SU-DHL-6 (cell line): Measurements from ENCODE around the gene MAML2.

Experiments
- H2AFZ ChIP-seq: fragments of 200-600 bp; sonication (generic); 2 replicates; pipeline ENCODE4 v1.6.1; 2014; ENCODE audit warnings: low read depth, mild to moderate bottlenecking, moderate library complexity, mixed read lengths, antibody characterized with exemption, low read length; ENCODE audit not compliant: severe bottlenecking
- H3F3A ChIP-seq: fragments of 200-600 bp; shearing (Covaris generic); 2 replicates; pipeline ENCODE4 v1.6.0; 2016; ENCODE audit warnings: antibody characterized with exemption, mild to moderate bottlenecking; ENCODE audit not compliant: insufficient read depth
- H3K27ac ChIP-seq: fragments of 200-600 bp; sonication (generic); 2 replicates; pipeline ENCODE4 v1.5.1; 2016; ENCODE audit warnings: low read depth, mild to moderate bottlenecking, low read length, moderate library complexity, mixed read lengths
- H3K27me3 ChIP-seq: fragments of 200-600 bp; sonication (generic), shearing (Covaris generic); 2 replicates; pipeline ENCODE4 v1.6.0; 2014; ENCODE audit warnings: mild to moderate bottlenecking, low read length
- H3K36me3 ChIP-seq: fragments of 200-600 bp; sonication (generic); 2 replicates; pipeline ENCODE4 v1.6.1; 2014; ENCODE audit warnings: mild to moderate bottlenecking, low read length, mixed read lengths
- H3K4me2 ChIP-seq: fragments of 300-600, 200-600 bp; shearing (Covaris generic), sonication (generic); 2 replicates; pipeline ENCODE4 v1.6.0; 2014; ENCODE audit warnings: low read length, low read depth, mild to moderate bottlenecking; ENCODE audit not compliant: poor library complexity, severe bottlenecking
- H3K4me3 ChIP-seq: fragments of 200-600 bp; sonication (generic); 2 replicates; pipeline ENCODE4 v1.5.1; 2014; ENCODE audit warnings: antibody characterized with exemption, low read length, mild to moderate bottlenecking, mixed read lengths; ENCODE audit not compliant: insufficient read depth, poor library complexity, severe bottlenecking
- H3K79me2 ChIP-seq: fragments of 200-600 bp; sonication (generic); 2 replicates; pipeline ENCODE4 v1.6.1; 2014; ENCODE audit warnings: mild to moderate bottlenecking, low read length, moderate library complexity; ENCODE audit not compliant: insufficient read depth
- H3K9ac ChIP-seq: fragments of 200-600 bp; sonication (generic); 2 replicates; pipeline ENCODE4 v1.7.0; 2014; ENCODE audit warnings: mild to moderate bottlenecking, low read length
- H3K9me2 ChIP-seq: fragments of 200-600 bp; sonication (generic); replicated peaks from 2 replicates; pipeline ENCODE4 v1.6.1; 2014; ENCODE audit warnings: low read length; ENCODE audit not compliant: insufficient read depth
- H3K9me3 ChIP-seq: fragments of 200-600 bp; sonication (generic); 2 replicates; pipeline ENCODE4 v1.6.1; 2014; ENCODE audit warnings: low read length, mixed read lengths; ENCODE audit not compliant: insufficient read depth
- H4K20me1 ChIP-seq: fragments of 200-600 bp; sonication (generic); 2 replicates; pipeline ENCODE4 v1.6.1; 2014; ENCODE audit warnings: low read depth, mild to moderate bottlenecking, antibody characterized with exemption, low read length, moderate library complexity, mixed read lengths
- EZH2phosphoT487 ChIP-seq: fragments of 200-600 bp; sonication (generic), shearing (Covaris generic); conservative IDR thresholded peaks from 2 replicates; pipeline ENCODE4 v1.6.1; 2018; ENCODE audit warnings: mild to moderate bottlenecking, antibody characterized with exemption, low read length, moderate library complexity, mixed read lengths
- TF ChIP-seq, protein P1 (sequence below): fragments of 200-600 bp; sonication (generic); IDR thresholded peaks from one replicate; pipeline ENCODE4 v1.5.1; 2017; ENCODE audit warnings: antibody characterized with exemption, mild to moderate bottlenecking, low read length, moderate library complexity; ENCODE audit not compliant: insufficient read depth, poor library complexity, severe bottlenecking

Gene MAML2

DNA sequence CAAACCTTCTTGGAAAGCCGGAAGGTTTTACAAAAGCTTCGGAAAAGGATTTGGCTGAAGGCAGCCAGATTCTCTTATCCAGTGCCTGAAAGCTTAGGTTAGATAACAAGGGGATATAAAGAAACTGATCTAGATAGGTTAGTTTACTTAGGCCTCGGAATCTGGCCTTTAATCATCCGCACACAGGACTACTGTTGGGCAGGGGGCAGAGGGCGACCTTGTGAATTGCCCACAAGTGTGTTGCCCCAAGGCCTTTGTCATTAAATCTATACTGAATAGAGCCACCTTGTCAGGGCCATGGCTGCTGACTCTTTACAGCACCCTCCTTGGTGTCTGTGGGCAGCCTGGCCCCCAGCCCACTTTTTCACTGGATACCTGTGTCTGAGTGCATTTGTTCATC lies 409.4 kb downstream of the MAML2 start:
- H3K9me2 ChIP-seq = no peaks in the 10 kb centered on the region
- no peak overlapping the region for H3K27ac ChIP-seq
- H3F3A ChIP-seq = no peaks in the 10 kb centered on the region
- H3K4me2 ChIP-seq = no peak overlapping the region
- no peaks in the 10 kb centered on the region for H3K27me3 ChIP-seq
- no peak for TF ChIP-seq EZH2phosphoT487
- TF ChIP-seq, protein P1, sequence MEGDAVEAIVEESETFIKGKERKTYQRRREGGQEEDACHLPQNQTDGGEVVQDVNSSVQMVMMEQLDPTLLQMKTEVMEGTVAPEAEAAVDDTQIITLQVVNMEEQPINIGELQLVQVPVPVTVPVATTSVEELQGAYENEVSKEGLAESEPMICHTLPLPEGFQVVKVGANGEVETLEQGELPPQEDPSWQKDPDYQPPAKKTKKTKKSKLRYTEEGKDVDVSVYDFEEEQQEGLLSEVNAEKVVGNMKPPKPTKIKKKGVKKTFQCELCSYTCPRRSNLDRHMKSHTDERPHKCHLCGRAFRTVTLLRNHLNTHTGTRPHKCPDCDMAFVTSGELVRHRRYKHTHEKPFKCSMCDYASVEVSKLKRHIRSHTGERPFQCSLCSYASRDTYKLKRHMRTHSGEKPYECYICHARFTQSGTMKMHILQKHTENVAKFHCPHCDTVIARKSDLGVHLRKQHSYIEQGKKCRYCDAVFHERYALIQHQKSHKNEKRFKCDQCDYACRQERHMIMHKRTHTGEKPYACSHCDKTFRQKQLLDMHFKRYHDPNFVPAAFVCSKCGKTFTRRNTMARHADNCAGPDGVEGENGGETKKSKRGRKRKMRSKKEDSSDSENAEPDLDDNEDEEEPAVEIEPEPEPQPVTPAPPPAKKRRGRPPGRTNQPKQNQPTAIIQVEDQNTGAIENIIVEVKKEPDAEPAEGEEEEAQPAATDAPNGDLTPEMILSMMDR = no peak
- H3K9me3 ChIP-seq = no peaks in the 10 kb centered on the region
- no peak overlapping the region for H3K9ac ChIP-seq
- no peaks in the 10 kb centered on the region for H3K36me3 ChIP-seq
- H4K20me1 ChIP-seq = no peaks in the 10 kb centered on the region
- H2AFZ ChIP-seq = no peak overlapping the region
- no peaks in the 10 kb centered on the region for H3K79me2 ChIP-seq
- H3K4me3 ChIP-seq = no peak overlapping the region

DNA sequence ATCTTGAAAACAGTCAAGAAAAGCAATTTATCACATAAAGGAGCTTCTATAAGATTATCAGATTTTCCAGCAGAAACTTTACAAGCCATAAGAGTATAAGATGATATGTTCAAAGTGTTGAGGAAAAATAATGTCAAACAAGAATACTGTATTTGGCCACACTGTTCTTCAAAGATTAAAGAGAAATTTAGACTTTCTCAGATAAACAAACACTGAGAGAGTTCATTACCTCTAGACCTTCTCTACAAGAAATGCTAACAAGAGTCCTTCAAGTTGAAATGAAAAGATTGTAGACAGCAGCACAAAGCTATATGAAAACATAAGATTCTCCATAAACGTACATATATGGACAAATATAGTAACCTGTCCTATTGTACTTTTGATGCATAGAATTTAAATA lies 411.1 kb downstream of the MAML2 start:
- no peak overlapping the region for H3K9ac ChIP-seq
- H3K4me3 ChIP-seq = no peak overlapping the region
- no peaks in the 10 kb centered on the region for H3K9me3 ChIP-seq
- H2AFZ ChIP-seq = no peak overlapping the region
- H3K9me2 ChIP-seq = no peaks in the 10 kb centered on the region
- H3F3A ChIP-seq = no peaks in the 10 kb centered on the region
- H3K36me3 ChIP-seq = no peaks in the 10 kb centered on the region
- H4K20me1 ChIP-seq = no peaks in the 10 kb centered on the region
- no peaks in the 10 kb centered on the region for H3K27me3 ChIP-seq
- H3K79me2 ChIP-seq = no peaks in the 10 kb centered on the region
- H3K27ac ChIP-seq = no peak overlapping the region
- H3K4me2 ChIP-seq = no peak overlapping the region
- no peak for TF ChIP-seq EZH2phosphoT487
- TF ChIP-seq, protein P1 = no peak

DNA sequence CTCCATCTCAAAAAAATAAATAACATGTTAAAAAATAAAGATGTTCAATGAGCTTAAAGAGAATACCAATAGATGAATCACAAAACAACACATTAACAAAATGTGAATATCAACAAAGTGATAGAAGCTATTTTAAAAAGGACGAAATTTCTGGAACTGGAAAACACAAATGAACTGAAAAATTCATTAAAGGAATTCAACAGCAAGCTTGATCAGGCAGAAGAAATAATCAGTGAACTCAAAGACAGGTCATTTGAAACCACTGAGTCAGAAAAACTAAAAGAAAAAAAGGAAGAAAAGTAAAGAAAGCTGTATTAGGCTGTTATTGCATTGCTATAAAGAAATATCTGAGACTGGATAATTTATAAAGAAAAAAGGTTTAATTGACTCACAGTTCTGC lies 412.0 kb downstream of the MAML2 start:
- Histone ChIP-seq H3K9me2 (no peaks in the 10 kb centered on the region), H3K4me2 (no peak overlapping the region), H3K4me3 (no peak overlapping the region), H3K9me3 (no peaks in the 10 kb centered on the region), H3F3A (no peaks in the 10 kb centered on the region), H3K36me3 (no peaks in the 10 kb centered on the region), H3K9ac (no peak overlapping the region), H4K20me1 (no peaks in the 10 kb centered on the region), H3K79me2 (no peaks in the 10 kb centered on the region), H2AFZ (no peak overlapping the region), H3K27ac (no peak overlapping the region), H3K27me3 (no peaks in the 10 kb centered on the region)
- no peak for TF ChIP-seq EZH2phosphoT487
- TF ChIP-seq, protein P1 = no peak
